GM04503 (cell line): Measurements from ENCODE around the gene SRPX2.
A peak's percentile ranks its signal among the peaks of the same experiment; 100 is the strongest.

Experiments
- DNase-seq: peaks from one replicate; pipeline ENCODE4 v3.0.0-alpha.2; 2012; ENCODE audit warnings: low read depth

SRPX2 gene

GRCh38 chrX:100649550-100650356 is 5.8 kb downstream of the SRPX2 start:
- peak; percentile 80 for DNase-seq

DNA sequence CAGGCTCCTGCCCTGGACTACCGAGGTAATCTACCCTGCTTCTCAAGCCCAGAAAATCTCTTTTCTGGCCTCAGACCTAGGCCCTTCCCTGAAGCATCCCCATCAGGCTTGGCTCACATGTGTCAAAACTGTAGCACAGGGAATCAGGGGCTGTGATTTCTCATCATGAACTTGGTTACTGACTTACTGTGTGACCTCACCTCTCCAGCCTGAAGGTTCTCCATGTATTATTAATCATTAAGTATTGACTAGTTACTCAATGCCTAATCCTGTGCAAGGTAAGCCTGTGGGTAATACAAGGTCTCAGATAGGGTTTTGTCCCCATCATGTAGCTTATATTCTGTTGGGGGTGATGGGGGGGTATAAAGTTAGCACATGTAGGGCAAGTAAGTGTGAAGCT is 6.8 kb downstream of the SRPX2 start:
- DNase-seq: no peak

GRCh38 chrX:100652266-100652665 is 8.3 kb downstream of the SRPX2 start:
- DNase-seq: no peak

GRCh38 chrX:100654261-100654660 is 10.3 kb downstream of the SRPX2 start:
- no peak for DNase-seq

DNA sequence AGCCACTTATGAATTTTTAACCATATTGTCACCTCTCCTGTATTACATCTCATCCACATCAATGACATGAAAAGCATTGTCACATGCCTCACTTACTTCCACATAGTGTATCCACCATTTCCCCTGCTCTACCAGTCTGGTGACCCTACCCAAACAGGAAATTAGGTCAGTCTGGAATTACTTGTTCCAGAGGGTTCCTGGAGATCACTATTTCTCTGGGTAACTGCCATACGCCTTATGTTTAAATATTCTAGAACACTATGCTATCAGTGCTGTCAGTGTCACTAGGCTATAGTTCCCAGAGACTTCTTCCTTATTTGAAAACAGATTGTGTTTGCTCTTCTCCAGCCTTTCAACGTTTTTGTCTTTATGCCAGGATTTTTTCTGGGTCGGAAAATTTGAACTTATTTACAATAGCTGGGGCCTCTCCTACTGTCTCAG is 15.0 kb downstream of the SRPX2 start:
- DNase-seq: no peak

- DNase-seq: no peak
Observed at GRCh38 chrX:100659431-100660137, 15.6 kb downstream of the SRPX2 start.

DNA sequence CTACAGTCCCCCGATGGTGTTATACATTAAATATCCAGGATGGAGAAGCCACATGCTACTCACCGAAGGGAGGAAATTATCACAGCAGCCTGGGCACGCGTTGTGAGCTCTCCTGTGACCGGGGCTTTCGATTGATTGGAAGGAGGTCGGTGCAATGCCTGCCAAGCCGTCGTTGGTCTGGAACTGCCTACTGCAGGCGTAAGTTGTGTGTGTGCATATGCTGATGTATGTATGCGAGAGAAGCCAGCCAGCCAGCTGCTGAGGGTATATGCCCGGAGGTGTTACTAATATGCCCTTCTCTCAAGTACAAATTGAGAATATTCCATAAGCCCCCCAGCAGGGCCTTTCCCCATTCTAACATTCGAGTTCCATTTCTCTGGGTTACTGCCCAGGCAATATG is 18.2 kb downstream of the SRPX2 start:
- no peak for DNase-seq

GRCh38 chrX:100662796-100663195 is 18.8 kb downstream of the SRPX2 start:
- DNase-seq: no peak

GRCh38 chrX:100663642-100664041 is 19.6 kb downstream of the SRPX2 start:
- DNase-seq: no peak

DNA sequence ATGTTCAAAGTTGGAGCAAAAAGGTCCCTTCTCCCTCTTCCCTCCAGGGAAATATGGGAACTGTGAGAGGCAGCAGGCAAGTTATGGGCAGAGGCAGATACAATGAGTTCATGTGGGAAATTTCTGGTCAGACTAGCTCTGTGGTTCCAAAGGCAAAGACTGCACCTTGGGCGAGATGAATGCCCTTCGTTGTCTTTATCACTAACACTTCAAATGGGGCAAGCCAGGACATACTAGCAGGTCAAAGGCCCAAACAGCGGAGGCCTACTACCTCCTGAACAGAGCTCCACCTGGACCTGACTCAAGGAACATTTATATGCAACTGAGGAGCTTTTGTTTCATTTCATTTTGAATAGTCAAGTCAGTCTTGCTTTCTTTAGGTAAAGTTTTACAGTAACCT is 29.0 kb downstream of the SRPX2 start:
- DNase-seq: no peak

DNA sequence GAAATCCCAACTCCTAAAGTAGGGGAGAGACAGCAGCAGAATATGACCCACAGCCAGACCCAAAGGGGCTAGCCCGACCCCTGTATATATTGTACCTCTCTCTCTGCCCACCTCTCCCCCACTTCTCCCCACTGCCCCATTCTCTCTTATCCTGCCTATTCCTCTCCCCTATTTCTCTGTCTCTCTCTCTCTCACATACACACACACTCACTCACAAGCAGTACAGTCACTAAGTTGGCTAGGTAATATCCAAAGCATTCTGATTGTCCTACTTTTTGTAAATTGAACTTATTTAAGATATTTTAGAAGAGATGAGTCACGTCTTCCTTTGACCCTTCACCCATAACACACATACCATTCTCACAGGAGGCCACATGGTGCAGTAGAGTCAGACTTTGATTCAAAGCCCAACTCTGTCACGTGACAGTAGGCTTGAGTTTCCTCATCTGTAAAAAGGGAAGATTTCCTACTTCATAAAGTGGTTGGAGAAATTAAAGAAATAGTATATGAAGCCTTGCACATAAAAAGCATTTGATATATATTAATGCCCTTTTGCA is 29.5 kb downstream of the SRPX2 start:
- DNase-seq: peak; percentile 47

DNA sequence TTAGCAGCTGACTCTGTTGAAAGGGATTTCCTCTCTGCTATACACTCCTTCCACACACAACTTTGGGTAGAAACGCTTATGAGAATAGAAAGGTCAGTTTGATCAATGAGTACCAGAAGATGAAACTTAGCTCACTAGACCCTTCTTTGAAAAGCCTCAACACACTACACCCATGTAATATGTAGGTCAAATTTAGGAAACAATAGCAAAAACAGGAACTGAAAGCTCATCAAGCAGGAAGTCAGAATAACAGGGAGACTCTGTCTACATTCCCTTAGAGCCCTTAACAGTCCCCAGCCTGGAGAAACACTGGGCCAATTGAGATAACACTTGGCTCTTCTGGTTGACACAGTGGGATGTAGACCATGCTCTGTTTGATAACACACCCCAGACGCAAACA is 30.7 kb downstream of the SRPX2 start:
- no peak for DNase-seq

- DNase-seq: no peak
Observed at GRCh38 chrX:100677611-100678181, 33.7 kb downstream of the SRPX2 start.

DNA sequence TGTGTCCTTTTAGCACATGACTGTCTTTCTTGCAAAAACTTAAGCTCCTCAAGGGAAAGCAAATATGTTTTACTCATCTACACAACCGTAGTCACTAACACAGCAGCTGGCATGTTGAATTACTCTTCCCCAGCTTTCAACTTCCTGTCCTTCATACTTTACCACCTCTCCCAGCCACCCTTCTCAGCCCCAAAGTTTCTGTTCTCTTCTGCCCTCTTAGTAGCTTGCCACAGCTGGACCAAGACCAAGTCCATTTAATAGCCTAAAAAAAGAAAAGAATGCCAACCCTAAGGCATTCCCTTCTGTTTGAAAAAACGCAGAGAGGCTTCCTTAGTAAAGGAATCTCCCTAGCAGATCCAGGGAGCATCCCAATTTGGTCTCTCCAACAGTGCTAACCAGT is 36.8 kb downstream of the SRPX2 start:
- no peak for DNase-seq

DNA sequence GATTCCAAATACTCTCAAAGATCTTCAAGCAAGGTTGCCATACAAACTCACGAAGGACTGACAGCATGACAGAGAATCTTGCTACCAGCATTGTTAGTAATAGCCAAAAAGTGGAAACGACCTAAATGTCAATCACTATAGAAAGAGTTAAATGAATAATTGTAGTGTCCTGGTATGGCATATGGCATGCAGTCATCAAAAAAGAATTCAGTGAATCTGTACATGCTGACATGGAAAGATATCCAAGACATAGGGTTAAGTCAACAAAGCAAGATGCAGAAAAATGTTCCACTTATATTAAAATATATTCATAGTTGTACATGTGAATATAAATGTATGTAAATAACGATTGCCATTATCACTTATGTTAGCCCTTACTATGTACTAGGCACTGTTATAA is 37.6 kb downstream of the SRPX2 start:
- DNase-seq: no peak

GRCh38 chrX:100682939-100683338 is 38.9 kb downstream of the SRPX2 start:
- no peak for DNase-seq

- peak; percentile 21 for DNase-seq
Observed at GRCh38 chrX:100685284-100685996, 41.4 kb downstream of the SRPX2 start.

- no peak for DNase-seq
Observed at GRCh38 chrX:100685997-100686305, 42.0 kb downstream of the SRPX2 start.

GRCh38 chrX:100687128-100687527 is 43.1 kb downstream of the SRPX2 start:
- no peak for DNase-seq

- no peak for DNase-seq
Observed at GRCh38 chrX:100687546-100687945, 43.5 kb downstream of the SRPX2 start.

DNA sequence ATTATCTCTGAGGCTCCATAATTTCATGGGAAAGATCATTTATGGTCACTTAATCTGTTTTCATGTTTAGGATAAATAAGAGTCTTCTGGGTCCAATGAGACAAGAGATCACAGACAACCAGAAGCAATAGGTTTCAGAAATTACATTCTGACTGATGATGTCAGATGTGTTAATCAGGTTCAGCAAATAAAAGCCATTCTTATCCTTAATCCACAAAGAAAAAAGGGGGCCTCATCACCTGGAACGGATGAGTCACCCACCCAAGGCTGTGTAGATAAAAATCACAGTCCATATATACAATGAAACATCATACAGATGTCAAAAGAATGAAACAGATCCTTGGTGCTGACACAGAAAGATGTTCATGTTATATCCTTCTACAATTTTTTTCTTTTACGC is 51.3 kb downstream of the SRPX2 start:
- no peak for DNase-seq

- DNase-seq: no peak
Observed at GRCh38 chrX:100695991-100696390, 52.0 kb downstream of the SRPX2 start.
